HG03025 (cell line): ENCODE results near the gene ATR.
"Not testable (repeated sequence)": the region's sequence is repeated elsewhere in the genome, so short reads cannot be mapped to it uniquely, and the experiment has no call there.

Source experiments
- ATAC-seq: cut with Tn5 transposase; IDR thresholded peaks from one replicate; pipeline ENCODE4 v1.9.1; 2021; ENCODE audit warnings: mild to moderate bottlenecking, moderate library complexity; ENCODE audit not compliant: unreplicated experiment, low FRiP score

ATR gene

GRCh38 chr3:142459096-142459495 is 119.4 kb downstream of the ATR start:
- no peak for ATAC-seq

- no peak for ATAC-seq
Measured at GRCh38 chr3:142450881-142451280, 127.7 kb downstream of the ATR start.

GRCh38 chr3:142450189-142450588 is 128.3 kb downstream of the ATR start:
- no peak for ATAC-seq

GRCh38 chr3:142447852-142448823 is 130.4 kb downstream of the ATR start, which contains the start of gene XRN1:
XRN1 (minus strand) TSS chr3:142448037; CDS start chr3:142447944, 93 bp downstream.
- ATAC-seq: peak; percentile 88

GRCh38 chr3:142447301-142447851 is 131.2 kb downstream of the ATR start:
- peak; percentile 26 for ATAC-seq

- peak; percentile 49 for ATAC-seq
Measured at GRCh38 chr3:142445816-142446254, 132.7 kb downstream of the ATR start.

- ATAC-seq: no peak
Measured at GRCh38 chr3:142444343-142444742, 134.2 kb downstream of the ATR start.

GRCh38 chr3:142443060-142443459 is 135.5 kb downstream of the ATR start:
- ATAC-seq: not testable (repeated sequence)

- not testable (repeated sequence) for ATAC-seq
Measured at GRCh38 chr3:142439499-142440220, 138.9 kb downstream of the ATR start.

GRCh38 chr3:142438096-142438495 is 140.4 kb downstream of the ATR start:
- not testable (repeated sequence) for ATAC-seq

GRCh38 chr3:142436951-142437585 is 141.5 kb downstream of the ATR start:
- ATAC-seq: no peak

- no peak for ATAC-seq
Measured at GRCh38 chr3:142434503-142434902, 144.0 kb downstream of the ATR start.

GRCh38 chr3:142433110-142433509 is 145.4 kb downstream of the ATR start:
- ATAC-seq: no peak

- no peak for ATAC-seq
Measured at GRCh38 chr3:142429582-142429981, 149.0 kb downstream of the ATR start.

- ATAC-seq: no peak
Measured at GRCh38 chr3:142424754-142425153, 153.8 kb downstream of the ATR start.

- no peak for ATAC-seq
Measured at GRCh38 chr3:142418926-142419592, 159.5 kb downstream of the ATR start.

- no peak for ATAC-seq
Measured at GRCh38 chr3:142417302-142417701, 161.2 kb downstream of the ATR start.

- ATAC-seq: not testable (repeated sequence)
Measured at GRCh38 chr3:142400537-142400936, 178.0 kb downstream of the ATR start.
